GOT3 (cell line): ENCODE results near the gene SYNGR4.

Experiments used
- DNase-seq: peaks from one replicate; lab custom pipeline; 2025; ENCODE audit warnings: mixed read lengths; lab: John Stamatoyannopoulos, UW

SYNGR4 gene

GRCh38 chr19:48341515-48342413 lies 22.4 kb upstream of the SYNGR4 start:
- no peak for DNase-seq

- DNase-seq: no peak
Measured at GRCh38 chr19:48342414-48342738, 21.8 kb upstream of the SYNGR4 start.

- DNase-seq: no peak
Measured at GRCh38 chr19:48342841-48343540, 21.2 kb upstream of the SYNGR4 start.

- no peak for DNase-seq
Measured at GRCh38 chr19:48344892-48345291, 19.3 kb upstream of the SYNGR4 start.

GRCh38 chr19:48346191-48346590 lies 18.0 kb upstream of the SYNGR4 start:
- DNase-seq: no peak

GRCh38 chr19:48348045-48348444 lies 16.1 kb upstream of the SYNGR4 start:
- no peak for DNase-seq

GRCh38 chr19:48348737-48349136 lies 15.4 kb upstream of the SYNGR4 start:
- no peak for DNase-seq

- DNase-seq: no peak
Measured at GRCh38 chr19:48350856-48351255, 13.3 kb upstream of the SYNGR4 start.

- DNase-seq: peak; percentile 27
Measured at GRCh38 chr19:48351341-48351752, 12.8 kb upstream of the SYNGR4 start.

GRCh38 chr19:48353677-48354076 lies 10.5 kb upstream of the SYNGR4 start:
- DNase-seq: no peak

- DNase-seq: no peak
Measured at GRCh38 chr19:48354332-48354992, 9.7 kb upstream of the SYNGR4 start.

GRCh38 chr19:48355365-48355954 lies 8.7 kb upstream of the SYNGR4 start:
- no peak for DNase-seq

- DNase-seq: no peak
Measured at GRCh38 chr19:48359123-48359522, 5.0 kb upstream of the SYNGR4 start.

- no peak for DNase-seq
Measured at GRCh38 chr19:48361912-48362311, 2.3 kb upstream of the SYNGR4 start.

GRCh38 chr19:48362716-48363499 lies 1.3 kb upstream of the SYNGR4 start:
- peak; percentile 78 for DNase-seq

- no peak for DNase-seq
Measured at GRCh38 chr19:48363500-48363809, 712 bp upstream of the SYNGR4 start.

- no peak for DNase-seq
Measured at GRCh38 chr19:48364598-48365348, 606 bp downstream of the SYNGR4 start.

- DNase-seq: no peak
Measured at GRCh38 chr19:48365602-48366001, 1.4 kb downstream of the SYNGR4 start.

GRCh38 chr19:48367855-48368254 lies 3.7 kb downstream of the SYNGR4 start:
- DNase-seq: no peak

GRCh38 chr19:48368936-48369335 lies 4.8 kb downstream of the SYNGR4 start:
- no peak for DNase-seq

- DNase-seq: no peak
Measured at GRCh38 chr19:48370955-48371354, 6.8 kb downstream of the SYNGR4 start.
